HUES6 (cell line): Measurements from ENCODE around the gene TDRD7.

Experiments used
- H3K27ac ChIP-seq: 2 replicates; pipeline ENCODE4 v1.7.0; 2013; ENCODE audit warnings: low read depth, mild to moderate bottlenecking, low read length, inconsistent platforms
- H3K27me3 ChIP-seq: 2 replicates; pipeline ENCODE4 v1.6.1; 2013; ENCODE audit warnings: low read length; ENCODE audit not compliant: control insufficient read depth, insufficient read depth
- H3K36me3 ChIP-seq: 2 replicates; pipeline ENCODE4 v1.6.1; 2013; ENCODE audit warnings: low read length; ENCODE audit not compliant: control insufficient read depth, insufficient read depth
- H3K4me1 ChIP-seq: 2 replicates; pipeline ENCODE4 v1.6.1; 2013; ENCODE audit warnings: low read length; ENCODE audit not compliant: control insufficient read depth, insufficient read depth
- H3K4me3 ChIP-seq: 2 replicates; pipeline ENCODE4 v1.5.1; 2013; ENCODE audit warnings: low read depth, low read length
- H3K9ac ChIP-seq: one replicate; pipeline ENCODE4 v1.6.1; 2013; ENCODE audit warnings: mild to moderate bottlenecking, low read length
- H3K9me3 ChIP-seq: 2 replicates; pipeline ENCODE4 v1.6.1; 2013; ENCODE audit warnings: low read depth, low read length; ENCODE audit not compliant: control insufficient read depth, insufficient read depth

Gene TDRD7

GRCh38 chr9:97534961-97535594 is 123.2 kb downstream of the TDRD7 start:
- Histone ChIP-seq H3K27ac (no peak overlapping the region), H3K27me3 (no peaks in the 10 kb centered on the region), H3K4me1 (no peaks in the 10 kb centered on the region), H3K9ac (no peak overlapping the region), H3K4me3 (no peak overlapping the region), H3K9me3 (no peaks in the 10 kb centered on the region), H3K36me3 (no peaks in the 10 kb centered on the region)

GRCh38 chr9:97535771-97536170 is 123.9 kb downstream of the TDRD7 start:
- Histone ChIP-seq H3K9ac (no peak overlapping the region), H3K27me3 (no peaks in the 10 kb centered on the region), H3K27ac (no peak overlapping the region), H3K9me3 (no peaks in the 10 kb centered on the region), H3K4me1 (no peaks in the 10 kb centered on the region), H3K36me3 (no peaks in the 10 kb centered on the region), H3K4me3 (no peak overlapping the region)

- Histone ChIP-seq H3K4me3 (no peak overlapping the region), H3K9me3 (no peaks in the 10 kb centered on the region), H3K27me3 (no peaks in the 10 kb centered on the region), H3K36me3 (no peaks in the 10 kb centered on the region), H3K4me1 (no peaks in the 10 kb centered on the region), H3K27ac (no peak overlapping the region), H3K9ac (no peak overlapping the region)
Measured at GRCh38 chr9:97536480-97536879, 124.6 kb downstream of the TDRD7 start.

- H3K27ac ChIP-seq: no peak overlapping the region
- no peaks in the 10 kb centered on the region for H3K9me3 ChIP-seq
- no peaks in the 10 kb centered on the region for H3K27me3 ChIP-seq
- peaks cover 6% of the 10 kb centered on the region for H3K4me1 ChIP-seq
- no peak overlapping the region for H3K4me3 ChIP-seq
- no peak overlapping the region for H3K9ac ChIP-seq
- H3K36me3 ChIP-seq: no peaks in the 10 kb centered on the region
Measured at GRCh38 chr9:97543561-97543960, 131.7 kb downstream of the TDRD7 start.

GRCh38 chr9:97545486-97545885 is 133.6 kb downstream of the TDRD7 start:
- Histone ChIP-seq H3K36me3 (no peaks in the 10 kb centered on the region), H3K27ac (no peak overlapping the region), H3K9ac (no peak overlapping the region), H3K27me3 (no peaks in the 10 kb centered on the region), H3K4me1 (peaks cover 6% of the 10 kb centered on the region), H3K4me3 (no peak overlapping the region), H3K9me3 (no peaks in the 10 kb centered on the region)
